BJ (cell line): ENCODE data around the gene EPB41. TPM values are rescaled to one million over a fixed set of nuclear protein-coding genes. Genes with fewer than 3 reads are reported as not detected.
"Not testable (repeated sequence)": the region's sequence is repeated elsewhere in the genome, so short reads cannot be mapped to it uniquely, and the experiment has no call there.

Experiments
- CTCF ChIA-PET: fragments of 350-600 bp; formaldehyde crosslinking; extraction: SDS; loops from one replicate; lab custom pipeline; 2021; ENCODE audit warnings: antibody characterized with exemption, inconsistent platforms; lab: Yijun Ruan, JAX
- POLR2A ChIA-PET: fragments of 300-600 bp; sonication (Branson Sonifier 250); formaldehyde crosslinking; extraction: SDS; loops from one replicate; lab custom pipeline; 2021; ENCODE audit warnings: antibody characterized with exemption; lab: Charles Lee
- DNase-seq: peaks from one replicate; pipeline ENCODE4 v3.0.0-alpha.2; 2011; ENCODE audit warnings: low read depth
- H3K27me3 ChIP-seq: 2 replicates; pipeline ENCODE4 v1.6.0; 2011; ENCODE audit warnings: low read length; ENCODE audit not compliant: control insufficient read depth, insufficient read depth
- H3K36me3 ChIP-seq: 2 replicates; pipeline ENCODE4 v1.5.1; 2011; ENCODE audit warnings: low read length; ENCODE audit not compliant: control insufficient read depth, insufficient read depth
- H3K4me3 ChIP-seq: 2 replicates; pipeline ENCODE4 v1.5.1; 2011; ENCODE audit warnings: low read depth, mild to moderate bottlenecking, control low read depth, low read length
- polyA plus RNA-seq: library from polyadenylated mRNA; depleted of rRNA; stranded (reverse); fragments of >200 nt; gene quantifications from 2 replicates; pipeline ENCODE4 v1.2.3, GENCODE V29; 2011
- TF ChIP-seq, protein P1 (sequence below): IDR thresholded peaks from 2 replicates; pipeline ENCODE4 v1.5.1; 2011; ENCODE audit warnings: low read depth, mild to moderate bottlenecking, control low read depth, inconsistent platforms, low read length, moderate library complexity; ENCODE audit not compliant: insufficient read depth

The EPB41 gene
- polyA plus RNA-seq, 1 experiment, result 7.5 TPM

DNA sequence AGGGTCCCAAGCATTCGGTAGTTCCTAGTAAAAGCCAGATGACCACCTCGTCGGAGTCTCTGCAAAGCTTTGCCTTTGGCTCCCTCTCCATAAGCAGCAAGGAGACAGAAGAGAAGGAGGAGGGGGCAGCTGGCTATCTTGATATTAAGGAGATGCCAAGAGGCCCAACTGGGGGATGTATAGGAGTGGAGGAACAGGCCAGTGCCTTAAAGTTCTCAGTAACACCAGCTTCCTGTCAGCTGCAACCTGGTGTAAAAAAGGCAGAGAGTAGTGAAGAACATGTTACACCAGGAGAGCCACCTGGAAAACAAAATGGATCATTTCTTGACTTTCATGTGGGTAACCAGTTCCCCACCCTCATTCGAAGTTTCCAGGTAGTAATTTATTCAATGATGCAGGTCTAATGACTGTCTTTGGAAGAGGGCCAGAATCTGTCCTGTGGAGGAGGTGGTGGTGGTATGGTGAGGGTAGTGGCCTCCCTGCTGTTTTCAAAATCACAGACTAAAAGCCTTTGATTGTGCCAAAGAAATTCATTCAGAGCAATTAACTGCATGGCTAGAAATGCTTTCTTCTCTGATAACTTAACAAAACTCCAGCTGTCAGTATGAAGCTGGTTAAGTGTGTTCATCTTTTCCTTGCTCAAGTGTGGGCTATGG, 182.0 kb downstream of the EPB41 start:
- CTCF ChIA-PET, result no interaction called here
- no peak for DNase-seq

DNA sequence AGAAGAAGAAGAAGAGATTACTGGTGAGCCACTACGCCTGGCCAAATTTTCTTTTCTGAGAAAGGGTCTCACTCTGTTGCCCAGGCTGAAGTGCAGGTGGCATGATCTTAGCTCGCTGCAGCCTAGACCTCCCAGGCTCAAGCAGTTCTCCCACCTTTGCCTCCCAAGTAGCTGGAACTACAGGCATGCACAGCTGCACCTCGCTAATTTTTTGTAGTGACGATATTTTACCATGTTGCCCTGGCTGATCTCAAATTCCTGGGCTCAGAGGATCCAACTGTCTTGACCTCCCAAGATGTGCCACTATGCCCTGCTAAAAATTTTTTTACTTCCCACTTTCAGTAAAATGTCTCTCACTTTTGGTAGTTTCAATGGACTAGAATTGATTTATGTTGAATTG, 184.9 kb downstream of the EPB41 start:
- DNase-seq, result no peak
- CTCF ChIA-PET, result interaction anchor here (1.5 kb wide), 1 partner anchor 1281 kb away, joined by 5 read pairs; no protein-coding TSS in a partner anchor
- Histone ChIP-seq H3K4me3 (no peak overlapping the region), H3K27me3 (no peaks in the 10 kb centered on the region), H3K36me3 (no peaks in the 10 kb centered on the region; the same call in 1 of the 2 replicates)
- TF ChIP-seq, protein P1, sequence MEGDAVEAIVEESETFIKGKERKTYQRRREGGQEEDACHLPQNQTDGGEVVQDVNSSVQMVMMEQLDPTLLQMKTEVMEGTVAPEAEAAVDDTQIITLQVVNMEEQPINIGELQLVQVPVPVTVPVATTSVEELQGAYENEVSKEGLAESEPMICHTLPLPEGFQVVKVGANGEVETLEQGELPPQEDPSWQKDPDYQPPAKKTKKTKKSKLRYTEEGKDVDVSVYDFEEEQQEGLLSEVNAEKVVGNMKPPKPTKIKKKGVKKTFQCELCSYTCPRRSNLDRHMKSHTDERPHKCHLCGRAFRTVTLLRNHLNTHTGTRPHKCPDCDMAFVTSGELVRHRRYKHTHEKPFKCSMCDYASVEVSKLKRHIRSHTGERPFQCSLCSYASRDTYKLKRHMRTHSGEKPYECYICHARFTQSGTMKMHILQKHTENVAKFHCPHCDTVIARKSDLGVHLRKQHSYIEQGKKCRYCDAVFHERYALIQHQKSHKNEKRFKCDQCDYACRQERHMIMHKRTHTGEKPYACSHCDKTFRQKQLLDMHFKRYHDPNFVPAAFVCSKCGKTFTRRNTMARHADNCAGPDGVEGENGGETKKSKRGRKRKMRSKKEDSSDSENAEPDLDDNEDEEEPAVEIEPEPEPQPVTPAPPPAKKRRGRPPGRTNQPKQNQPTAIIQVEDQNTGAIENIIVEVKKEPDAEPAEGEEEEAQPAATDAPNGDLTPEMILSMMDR, result no peak
- POLR2A ChIA-PET, result no interaction called here

More for the DNA sequence above, 182.0 kb downstream of the EPB41 start:
- TF ChIP-seq, protein P1, result no peak
- no peaks in the 10 kb centered on the region for H3K36me3 ChIP-seq
- H3K27me3 ChIP-seq, result no peaks in the 10 kb centered on the region
- no peak overlapping the region for H3K4me3 ChIP-seq
- POLR2A ChIA-PET, result no interaction called here

DNA sequence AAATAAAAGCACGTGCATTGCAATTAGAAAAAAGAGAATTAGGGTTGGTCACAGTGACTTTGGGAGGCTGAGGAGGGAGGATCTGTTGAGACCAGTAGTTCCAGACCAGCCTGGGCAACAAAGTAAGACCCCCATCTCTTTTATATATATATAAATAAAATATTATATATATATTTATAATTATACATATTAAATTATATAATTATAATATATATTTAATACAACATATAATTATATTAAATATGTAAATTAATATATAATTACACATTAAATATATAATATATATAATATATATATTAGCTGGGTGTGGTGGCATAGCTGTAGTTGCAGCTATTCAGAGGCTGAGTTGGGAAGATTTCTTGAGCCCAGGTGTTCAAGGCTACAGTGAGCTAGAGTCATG, 186.1 kb downstream of the EPB41 start:
- ChIA-PET CTCF (interaction anchor here (0.7 to 1.5 kb wide), 3 partner anchors 97 to 1363 kb away, joined by 3 to 5 read pairs (median 3); no protein-coding TSS in a partner anchor), POLR2A (no interaction called here)
- Histone ChIP-seq H3K27me3 (no peaks in the 10 kb centered on the region), H3K36me3 (no peaks in the 10 kb centered on the region; the same call in 1 of the 2 replicates), H3K4me3 (no peak overlapping the region)
- no peak for DNase-seq
- TF ChIP-seq, protein P1, result no peak

DNA sequence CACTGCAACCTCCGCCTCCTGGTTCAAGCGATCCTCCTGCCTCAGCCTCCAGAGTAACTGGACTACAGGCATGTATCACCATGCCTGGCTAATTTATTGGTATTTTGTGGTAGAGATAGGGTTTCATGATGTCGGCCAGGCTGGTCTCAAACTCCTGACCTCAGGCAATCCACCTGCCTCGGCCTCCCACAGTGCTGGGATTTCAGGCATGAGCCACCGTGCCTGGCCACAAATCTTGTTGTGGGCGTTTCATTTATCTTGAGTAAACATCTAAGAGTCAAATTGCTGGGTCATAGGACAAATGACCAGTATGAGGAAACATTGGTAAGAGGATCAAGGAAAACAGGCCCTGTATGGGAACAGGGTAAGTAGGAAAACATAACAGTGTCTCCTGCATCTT, 191.5 kb downstream of the EPB41 start:
- Histone ChIP-seq H3K4me3 (no peak overlapping the region), H3K27me3 (no peaks in the 10 kb centered on the region), H3K36me3 (no peaks in the 10 kb centered on the region; the same call in 1 of the 2 replicates)
- DNase-seq, result no peak
- TF ChIP-seq, protein P1, result no peak
- ChIA-PET CTCF (interaction anchor here (1.7 to 2.0 kb wide), 2 partner anchors 10 to 12 kb away, joined by 6 read pairs; no protein-coding TSS in a partner anchor), POLR2A (no interaction called here)

DNA sequence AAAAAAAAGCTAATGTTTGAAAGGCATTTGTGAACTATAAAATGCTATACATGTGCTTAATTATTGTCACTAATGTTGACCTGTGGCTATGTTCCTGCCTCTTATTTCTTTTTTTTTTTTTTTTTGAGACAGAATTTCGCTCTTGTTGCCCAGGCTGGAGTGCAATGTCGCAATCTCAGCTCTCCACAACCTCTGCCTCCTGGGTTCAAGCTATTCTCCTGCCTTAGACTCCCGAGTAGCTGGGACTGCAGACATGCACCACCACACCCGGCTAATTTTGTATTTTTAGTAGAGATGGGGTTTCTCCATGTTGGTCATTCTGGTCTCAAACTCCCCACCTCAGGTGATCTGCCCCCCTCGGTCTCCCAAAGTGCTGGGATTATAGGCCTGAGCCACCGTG, 193.7 kb downstream of the EPB41 start:
- DNase-seq, POLR2A ChIA-PET, H3K4me3 ChIP-seq, H3K27me3 ChIP-seq, H3K36me3 ChIP-seq: not testable (repeated sequence)
- CTCF ChIA-PET, result interaction anchor here (0.8 to 1.0 kb wide), 3 partner anchors 59 to 323 kb away, joined by 3 read pairs; no protein-coding TSS in a partner anchor
